Measurements from ENCODE around the gene DLL3.

The DLL3 gene

DNA sequence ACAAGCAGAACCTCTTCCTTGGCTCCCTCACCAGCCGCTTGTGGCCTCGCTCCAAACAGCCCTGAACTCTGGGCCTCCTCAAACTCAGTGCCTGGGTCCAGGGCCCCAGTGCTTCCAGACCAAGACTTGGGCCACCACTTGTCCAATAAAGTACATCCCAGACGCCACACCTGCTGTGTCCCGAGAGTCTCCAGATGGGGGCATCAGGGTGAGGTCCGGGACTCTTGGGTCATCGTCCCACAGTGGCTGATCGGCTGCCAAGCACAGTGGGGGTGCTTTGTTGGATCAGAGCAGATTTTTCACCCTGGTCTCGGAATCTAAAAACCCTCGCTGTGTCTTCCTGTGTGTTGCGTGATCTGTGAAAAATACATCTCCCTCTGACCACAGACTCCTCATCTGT lies 9.0 kb upstream of the DLL3 start:
- DNase-seq = no peak

GRCh38 chr19:39492225-39492624 lies 6.5 kb upstream of the DLL3 start:
- DNase-seq = no peak

- DNase-seq = no peak
These were observed 6.0 kb upstream of the DLL3 start for GRCh38 chr19:39492788-39493187.

DNA sequence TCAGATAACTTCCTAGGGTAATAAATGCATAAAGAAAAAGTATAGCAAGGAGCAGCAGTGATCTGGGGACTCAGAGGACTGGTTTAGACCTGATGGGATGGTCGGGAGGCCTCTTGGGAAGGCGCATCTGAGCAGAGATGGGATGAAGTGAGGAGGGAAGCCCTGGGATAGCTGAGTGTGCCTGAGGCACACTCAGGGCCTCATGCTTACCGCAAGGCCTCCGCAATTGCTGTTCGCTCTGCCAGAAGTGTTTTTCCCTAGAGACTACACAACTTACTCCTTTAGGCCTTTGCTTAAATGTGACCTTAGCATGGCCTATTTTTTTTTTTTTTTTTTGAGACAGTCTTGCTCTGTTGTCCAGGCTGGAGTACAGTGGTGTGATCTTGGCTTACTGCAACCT lies 4.1 kb upstream of the DLL3 start:
- DNase-seq = no peak

GRCh38 chr19:39496063-39496462 lies 2.7 kb upstream of the DLL3 start:
- no peak for DNase-seq

DNA sequence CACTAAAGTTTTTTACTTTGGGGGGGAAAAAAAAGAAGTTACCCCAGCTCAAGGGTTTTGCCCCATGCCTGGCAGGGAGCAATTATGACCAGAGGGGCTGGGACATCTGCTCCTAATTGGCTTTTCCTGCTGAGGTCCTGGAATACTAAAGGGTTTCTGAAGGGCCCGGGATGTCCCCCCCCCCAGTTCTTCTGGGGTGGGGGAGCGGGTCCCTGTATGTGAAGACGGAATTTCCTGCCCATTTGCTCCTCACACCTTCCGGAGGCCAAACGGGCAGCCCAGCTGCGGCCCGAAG lies 1.1 kb upstream of the DLL3 start:
- DNase-seq = no peak

DNA sequence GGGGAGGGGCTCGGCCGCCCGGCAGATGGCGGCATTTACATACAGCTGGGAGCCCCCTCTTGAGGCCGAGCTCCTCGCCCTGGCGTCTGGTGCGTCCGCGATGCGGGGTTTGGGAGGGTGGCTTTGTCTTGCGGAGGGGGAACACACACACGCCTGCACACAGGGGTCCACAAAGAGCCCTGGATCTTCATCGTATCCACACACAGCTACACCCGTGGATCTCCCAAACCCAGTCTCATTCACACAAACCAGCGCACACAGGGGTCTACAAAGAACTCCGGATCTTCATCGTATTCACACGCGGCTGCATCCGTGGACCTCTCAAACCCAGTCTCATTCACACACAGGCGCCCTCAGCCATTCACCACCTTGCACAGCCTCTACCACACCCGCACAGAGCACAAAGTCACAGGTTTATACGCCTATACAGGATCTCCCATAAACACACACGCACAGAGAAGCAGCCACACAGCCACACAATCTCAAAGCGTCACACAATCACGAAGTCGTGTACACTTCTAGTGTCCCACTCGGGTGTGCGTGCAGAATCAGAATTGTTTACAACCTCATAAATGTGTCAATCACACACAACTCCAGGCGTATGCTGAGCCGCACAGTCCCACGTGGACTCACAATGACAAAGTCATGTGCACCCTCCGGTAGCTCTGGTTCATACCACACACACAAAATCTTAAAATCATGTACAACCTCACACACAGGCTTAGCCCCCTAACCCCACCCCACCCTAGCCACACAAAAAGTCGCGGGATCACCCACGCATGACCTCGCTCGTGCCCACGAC lies 550 bp upstream of the DLL3 start:
- peak; percentile 64 for DNase-seq

DNA sequence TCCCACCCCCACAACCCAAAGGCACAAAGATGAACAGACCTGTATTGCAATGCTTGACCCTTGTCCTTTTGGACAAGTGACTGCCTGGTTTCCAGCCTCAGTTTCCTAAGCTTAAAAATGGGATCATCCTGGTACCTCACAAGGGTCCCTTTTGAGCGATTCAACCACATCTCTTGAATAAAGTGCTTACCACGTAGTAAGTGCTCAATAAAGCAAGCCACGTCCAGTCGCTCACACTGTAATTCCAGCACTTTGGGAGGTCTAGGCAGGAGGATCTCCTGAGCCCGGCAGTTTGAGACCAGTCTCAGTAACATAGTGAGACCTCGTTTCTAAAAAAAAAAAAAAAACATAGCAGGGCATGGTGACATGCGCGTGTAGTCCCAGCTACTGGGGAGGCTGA lies 1.2 kb downstream of the DLL3 start:
- DNase-seq = no peak

- DNase-seq = no peak
These were observed 1.8 kb downstream of the DLL3 start for GRCh38 chr19:39500543-39500942.

- DNase-seq = no peak
These were observed 2.6 kb downstream of the DLL3 start for GRCh38 chr19:39501340-39501739.

- DNase-seq = peak; percentile 95
These were observed 4.1 kb downstream of the DLL3 start for GRCh38 chr19:39502640-39503417.

GRCh38 chr19:39506598-39506943 lies 7.8 kb downstream of the DLL3 start:
- no peak for DNase-seq

DNA sequence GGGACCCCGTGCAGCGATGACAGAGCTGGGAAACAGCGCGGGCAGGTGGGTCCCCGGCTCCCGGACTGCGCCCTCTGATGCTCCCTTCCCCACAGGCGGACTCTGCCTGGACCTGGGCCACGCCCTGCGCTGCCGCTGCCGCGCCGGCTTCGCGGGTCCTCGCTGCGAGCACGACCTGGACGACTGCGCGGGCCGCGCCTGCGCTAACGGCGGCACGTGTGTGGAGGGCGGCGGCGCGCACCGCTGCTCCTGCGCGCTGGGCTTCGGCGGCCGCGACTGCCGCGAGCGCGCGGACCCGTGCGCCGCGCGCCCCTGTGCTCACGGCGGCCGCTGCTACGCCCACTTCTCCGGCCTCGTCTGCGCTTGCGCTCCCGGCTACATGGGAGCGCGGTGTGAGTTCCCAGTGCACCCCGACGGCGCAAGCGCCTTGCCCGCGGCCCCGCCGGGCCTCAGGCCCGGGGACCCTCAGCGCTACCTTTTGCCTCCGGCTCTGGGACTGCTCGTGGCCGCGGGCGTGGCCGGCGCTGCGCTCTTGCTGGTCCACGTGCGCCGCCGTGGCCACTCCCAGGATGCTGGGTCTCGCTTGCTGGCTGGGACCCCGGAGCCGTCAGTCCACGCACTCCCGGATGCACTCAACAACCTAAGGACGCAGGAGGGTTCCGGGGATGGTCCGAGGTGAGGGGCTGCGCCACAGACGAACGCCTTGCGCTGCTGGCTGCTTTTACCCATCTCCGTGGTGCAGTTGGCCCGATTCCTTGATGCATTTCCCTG lies 8.4 kb downstream of the DLL3 start:
- DNase-seq = peak; percentile 84

- no peak for DNase-seq
These were observed 9.1 kb downstream of the DLL3 start for GRCh38 chr19:39507715-39508364.

- no peak for DNase-seq
These were observed 9.9 kb downstream of the DLL3 start for GRCh38 chr19:39508629-39509028.

- DNase-seq = no peak
These were observed 10.5 kb downstream of the DLL3 start for GRCh38 chr19:39509233-39509632.

GRCh38 chr19:39512988-39513387 lies 14.2 kb downstream of the DLL3 start:
- DNase-seq = no peak

GRCh38 chr19:39514840-39515550 lies 16.2 kb downstream of the DLL3 start, which contains the start of gene SELENOV:
Gene SELENOV (plus strand): TSS chr19:39515139. CDS start chr19:39515213, 74 bp downstream.
- no peak for DNase-seq

DNA sequence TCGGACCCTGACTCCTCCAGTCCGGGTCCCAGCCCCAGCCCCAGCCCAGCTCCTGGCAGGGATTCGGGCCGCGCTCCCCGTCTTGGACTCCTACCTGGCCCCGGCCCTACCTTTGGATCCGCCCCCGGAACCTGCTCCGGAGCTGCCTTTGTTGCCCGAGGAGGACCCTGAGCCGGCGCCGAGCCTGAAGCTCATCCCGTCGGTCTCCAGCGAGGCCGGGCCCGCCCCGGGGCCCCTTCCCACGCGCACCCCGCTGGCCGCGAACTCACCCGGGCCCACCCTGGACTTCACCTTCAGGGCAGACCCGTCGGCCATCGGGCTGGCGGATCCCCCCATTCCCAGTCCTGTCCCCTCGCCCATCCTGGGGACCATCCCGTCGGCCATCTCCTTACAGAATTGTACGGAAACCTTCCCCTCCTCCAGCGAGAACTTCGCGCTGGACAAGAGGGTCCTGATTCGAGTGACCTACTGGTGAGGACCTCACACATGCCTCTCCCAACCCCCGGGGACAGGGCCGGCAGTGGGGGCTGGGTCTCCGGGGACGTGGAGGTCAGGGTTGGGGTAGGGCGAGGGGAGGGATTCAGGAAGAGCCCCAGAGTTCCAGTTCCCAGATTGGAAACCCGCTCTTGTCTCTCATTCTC lies 16.9 kb downstream of the DLL3 start:
- DNase-seq = peak; percentile 63

GRCh38 chr19:39516270-39516669 lies 17.5 kb downstream of the DLL3 start:
- DNase-seq = no peak

GRCh38 chr19:39517432-39517831 lies 18.7 kb downstream of the DLL3 start:
- no peak for DNase-seq

- DNase-seq = no peak
These were observed 19.7 kb downstream of the DLL3 start for GRCh38 chr19:39518458-39518857.
